Measurements from ENCODE around the gene PER1. TPM values are rescaled to one million over a fixed set of nuclear protein-coding genes. Genes with fewer than 3 reads are reported as not detected.

Gene PER1
- total RNA-seq, 1 donor from 2014 or later, result 21.9 TPM

- FAIRE-seq, result no peak
- TF ChIP-seq CTCF (IDR thresholded peaks at IDR 0.05; ENCODE audit: insufficient read depth, low read length, severe bottlenecking), result no peak
- Histone ChIP-seq H3K36me3 (ENCODE audit: control insufficient read depth, insufficient read depth, low read length) (no peaks in the 10 kb centered on the region), H3K27me3 (ENCODE audit: control insufficient read depth, insufficient read depth, low read length) (peaks cover 4% of the 10 kb centered on the region), H3K4me3 (ENCODE audit: low read depth, low read length) (peak overlapping the region; percentile 43)
- no peak for DNase-seq (ENCODE audit: low read depth)
Observed at GRCh38 chr17:8117367-8117979, 34.7 kb downstream of the PER1 start.

GRCh38 chr17:8116776-8117175, 35.4 kb downstream of the PER1 start:
- no peak for TF ChIP-seq CTCF (IDR thresholded peaks at IDR 0.05; ENCODE audit: insufficient read depth, low read length, severe bottlenecking)
- DNase-seq (ENCODE audit: low read depth), result no peak
- FAIRE-seq, result peak; percentile 32
- Histone ChIP-seq H3K4me3 (ENCODE audit: low read depth, low read length) (no peak overlapping the region), H3K27me3 (ENCODE audit: control insufficient read depth, insufficient read depth, low read length) (peaks cover 4% of the 10 kb centered on the region), H3K36me3 (ENCODE audit: control insufficient read depth, insufficient read depth, low read length) (no peaks in the 10 kb centered on the region)

- Histone ChIP-seq H3K36me3 (ENCODE audit: control insufficient read depth, insufficient read depth, low read length) (no peaks in the 10 kb centered on the region), H3K27me3 (ENCODE audit: control insufficient read depth, insufficient read depth, low read length) (peaks cover 3% of the 10 kb centered on the region), H3K4me3 (ENCODE audit: low read depth, low read length) (no peak overlapping the region)
- no peak for DNase-seq (ENCODE audit: low read depth)
- no peak for TF ChIP-seq CTCF (IDR thresholded peaks at IDR 0.05; ENCODE audit: insufficient read depth, low read length, severe bottlenecking)
- no peak for FAIRE-seq
Observed at GRCh38 chr17:8110907-8111306, 41.3 kb downstream of the PER1 start.

- no peak overlapping the region for H3K4me3 ChIP-seq (ENCODE audit: low read depth, low read length)
- no peaks in the 10 kb centered on the region for H3K36me3 ChIP-seq (ENCODE audit: control insufficient read depth, insufficient read depth, low read length)
- peaks cover 3% of the 10 kb centered on the region for H3K27me3 ChIP-seq (ENCODE audit: control insufficient read depth, insufficient read depth, low read length)
- FAIRE-seq (no peak), DNase-seq (ENCODE audit: low read depth) (no peak)
- no peak for TF ChIP-seq CTCF (IDR thresholded peaks at IDR 0.05; ENCODE audit: insufficient read depth, low read length, severe bottlenecking)
Observed at GRCh38 chr17:8110456-8110804, 41.8 kb downstream of the PER1 start.

GRCh38 chr17:8109661-8110455, 42.3 kb downstream of the PER1 start:
- peaks cover 3% of the 10 kb centered on the region for H3K27me3 ChIP-seq (ENCODE audit: control insufficient read depth, insufficient read depth, low read length)
- DNase-seq (ENCODE audit: low read depth), result peak; percentile 42
- peak; percentile 96 for TF ChIP-seq CTCF (IDR thresholded peaks at IDR 0.05; ENCODE audit: insufficient read depth, low read length, severe bottlenecking)

More at GRCh38 chr17:8109661-8110455, 42.3 kb downstream of the PER1 start:
- Histone ChIP-seq H3K36me3 (ENCODE audit: control insufficient read depth, insufficient read depth, low read length) (no peaks in the 10 kb centered on the region), H3K4me3 (ENCODE audit: low read depth, low read length) (peak overlapping the region; percentile 42)
- FAIRE-seq, result no peak
